Motor neuron (in vitro differentiated cells): ENCODE measurements around the gene SHISA5. TPM values are rescaled to one million over a fixed set of nuclear protein-coding genes. Genes with fewer than 3 reads are reported as not detected.

Source experiments
- ATAC-seq, 8 experiments: fragments of 200-7000 bp; cut with Tn5 transposase; replicated peaks in 6 of 8; 2 replicates each; pipeline ENCODE4 v1.8.0; 2021; ENCODE audit warnings: mild to moderate bottlenecking in 8 of 8, moderate library complexity in 8 of 8
- H3K27ac ChIP-seq, 2 donors: fragments of 250-450 bp; sonication (Bioruptor Pico); 2 replicates each; pipeline ENCODE4 v1.9.0; 2021; ENCODE audit warnings: antibody characterized with exemption in 2 of 2, mild to moderate bottlenecking in 2 of 2, moderate library complexity in 1 of 2
- H3K4me1 ChIP-seq, 2 donors: fragments of 250-450 bp; sonication (Bioruptor Pico); replicated peaks in 1 of 2; 2 replicates each; pipeline ENCODE4 v1.6.1; 2021; ENCODE audit warnings: antibody characterized with exemption in 2 of 2, mild to moderate bottlenecking in 2 of 2, moderate library complexity in 1 of 2
- H3K4me3 ChIP-seq, 5 donors: fragments of 250-450 bp; sonication (Bioruptor Pico); 2 replicates each; pipeline ENCODE4 v1.9.0; 2021; ENCODE audit warnings: antibody characterized with exemption in 5 of 5, mild to moderate bottlenecking in 5 of 5, moderate library complexity in 4 of 5
- WGBS, 10 experiments: fragments of 450-650 bp; shearing (Covaris generic); methylation state at CpG; one replicate each; pipeline ENCODE4 v1.0.0; 2022; 5-methylcytosine and 5-hydroxymethylcytosine counted together
- in situ Hi-C, 9 experiments: fragments of 400-800 bp; cut with MboI; loops; one replicate each; pipeline ENCODE4 v1.15.0; 2021; ENCODE audit warnings: low sequenced_read_pairs in 9 of 9, low pct_unique_long_range_greater_than_20kb in 2 of 9; ENCODE audit not compliant: unreplicated experiment in 9 of 9
- total RNA-seq, 8 experiments: library from RNA; unstranded; fragments of 300-600 nt; gene quantifications; 2 replicates each; pipeline versions ENCODE4 v1.2.3 to v1.2.4, GENCODE V29; 2022

Gene SHISA5
- total RNA-seq, 8 experiments from 2014 or later = 70.4 to 252 (median 93.4) TPM

- peak within 1 kb of the TSS; percentile 62 to 94 (median 77) for H3K4me3 ChIP-seq
- H3K27ac ChIP-seq = peak within 1 kb of the TSS; percentile 78 to 90
- WGBS, 10 experiments = 0 to 1% (median 0%) methylated on average over 2 to 27 of the region's 54 CpGs; no CpG with 5 or more reads in 3 of the 10 experiments
- H3K4me1 ChIP-seq = peaks cover 14 to 16% of the 10 kb centered on the region in 2 donors
- ATAC-seq = peak; percentile 90 to 98 (median 96)
- in situ Hi-C loops = loop anchor here in 7 of 9 experiments (10.0 to 25.0 kb wide), 4 partner anchors 165 to 203 kb away; partner anchors contain the start of gene ZNF589 (in 1 of the 7)
These were observed 64.0 kb downstream of the SHISA5 start, which contains the start of the genes CCDC51 and TMA7 for GRCh38 chr3:48439820-48440589. TSS of gene CCDC51 (minus strand) at chr3:48440119. CDS start at chr3:48435128, 4,991 bp downstream. TSS of gene TMA7 (plus strand) at chr3:48440257. CDS start at chr3:48440297, 40 bp downstream.

GRCh38 chr3:48437812-48438211 lies 66.2 kb downstream of the SHISA5 start:
- in situ Hi-C loops = loop anchor here in 7 of 9 experiments (10.0 to 25.0 kb wide), 4 partner anchors 163 to 201 kb away; partner anchors contain the start of gene ZNF589 (in 1 of the 7)
- 74 to 100% (median 79%) methylated on average over 1 to 4 of the region's 4 CpGs; no CpG with 5 or more reads in 2 of the 10 experiments for WGBS, 10 experiments

GRCh38 chr3:48436855-48437254 lies 67.1 kb downstream of the SHISA5 start:
- H3K27ac ChIP-seq = no peak overlapping the region
- H3K4me3 ChIP-seq = no peak overlapping the region
- in situ Hi-C loops = loop anchor here in 7 of 9 experiments (10.0 to 25.0 kb wide), 4 partner anchors 162 to 200 kb away; partner anchors contain the start of gene ZNF589 (in 1 of the 7)
- peaks cover 14 to 16% of the 10 kb centered on the region in 2 donors for H3K4me1 ChIP-seq
- 71 to 100% (median 88%) methylated on average over 1 to 5 of the region's 7 CpGs; no CpG with 5 or more reads in 3 of the 10 experiments for WGBS, 10 experiments
- no peak for ATAC-seq

More at GRCh38 chr3:48437812-48438211, 66.2 kb downstream of the SHISA5 start:
- Histone ChIP-seq H3K4me1 (peaks cover 14 to 16% of the 10 kb centered on the region in 2 donors), H3K4me3 (no peak overlapping the region), H3K27ac (no peak overlapping the region)
- ATAC-seq = no peak

- H3K4me3 ChIP-seq = no peak overlapping the region
- ATAC-seq = no peak
- H3K4me1 ChIP-seq = peaks cover 11 to 12% of the 10 kb centered on the region in 2 donors
- in situ Hi-C loops = loop anchor here in 7 of 9 experiments (10.0 to 25.0 kb wide), 4 partner anchors 162 to 199 kb away; partner anchors contain the start of gene ZNF589 (in 1 of the 7)
- H3K27ac ChIP-seq = no peak overlapping the region
- WGBS, 10 experiments = 0 to 100% methylated on average over 1 of the region's 1 CpG; no CpG with 5 or more reads in 8 of the 10 experiments
These were observed 67.5 kb downstream of the SHISA5 start for GRCh38 chr3:48436477-48436787.

- H3K4me3 ChIP-seq = no peak overlapping the region
- in situ Hi-C loops = loop anchor here in 7 of 9 experiments (10.0 to 25.0 kb wide), 4 partner anchors 161 to 199 kb away; partner anchors contain the start of gene ZNF589 (in 1 of the 7)
- H3K4me1 ChIP-seq = peaks cover 6 to 7% of the 10 kb centered on the region in 2 donors
- peak; percentile 12 to 51 (median 48) for ATAC-seq
- no peak overlapping the region for H3K27ac ChIP-seq
- 0 to 81% (median 65%) methylated on average over 1 to 6 of the region's 7 CpGs; no CpG with 5 or more reads in 2 of the 10 experiments for WGBS, 10 experiments
These were observed 68.0 kb downstream of the SHISA5 start for GRCh38 chr3:48435774-48436476.

- WGBS, 10 experiments = 0 to 100% (median 70%) methylated on average over 1 to 4 of the region's 4 CpGs; no CpG with 5 or more reads in 2 of the 10 experiments
- no peak overlapping the region for H3K4me3 ChIP-seq
- in situ Hi-C loops = loop anchor here in 7 of 9 experiments (10.0 to 25.0 kb wide), 4 partner anchors 160 to 198 kb away; partner anchors contain the start of gene ZNF589 (in 1 of the 7)
- ATAC-seq = no peak
- peaks cover 7% of the 10 kb centered on the region in 2 donors for H3K4me1 ChIP-seq
- H3K27ac ChIP-seq = no peak overlapping the region
These were observed 68.8 kb downstream of the SHISA5 start for GRCh38 chr3:48435223-48435595.

- peaks cover 9% of the 10 kb centered on the region in 2 donors for H3K4me1 ChIP-seq
- in situ Hi-C loops = loop anchor here in 7 of 9 experiments (10.0 to 25.0 kb wide), 4 partner anchors 160 to 197 kb away; partner anchors contain the start of gene ZNF589 (in 1 of the 7)
- 35 to 100% (median 85%) methylated on average over 1 to 7 of the region's 15 CpGs; no CpG with 5 or more reads in 4 of the 10 experiments for WGBS, 10 experiments
- no peak overlapping the region for H3K27ac ChIP-seq
- no peak overlapping the region for H3K4me3 ChIP-seq
- no peak for ATAC-seq
These were observed 69.3 kb downstream of the SHISA5 start for GRCh38 chr3:48434591-48435222.

GRCh38 chr3:48433472-48434118 lies 70.4 kb downstream of the SHISA5 start:
- in situ Hi-C loops = loop anchor here in 7 of 9 experiments (10.0 to 25.0 kb wide), 4 partner anchors 159 to 196 kb away; partner anchors contain the start of gene ZNF589 (in 1 of the 7)
- peak in 3 of 8 experiments; percentile 51 to 63 (median 61) for ATAC-seq
- WGBS, 10 experiments = 0 to 95% (median 88%) methylated on average over 1 to 8 of the region's 12 CpGs; no CpG with 5 or more reads in 6 of the 10 experiments
- H3K4me3 ChIP-seq = no peak overlapping the region
- H3K4me1 ChIP-seq = peaks cover 4% of the 10 kb centered on the region in 2 donors
- H3K27ac ChIP-seq = no peak overlapping the region

- ATAC-seq = no peak
- WGBS, 10 experiments = 63 to 100% (median 89%) methylated on average over 2 to 10 of the region's 16 CpGs; no CpG with 5 or more reads in 4 of the 10 experiments
- Histone ChIP-seq H3K4me1 (peaks cover 10 to 11% of the 10 kb centered on the region in 2 donors), H3K27ac (no peak overlapping the region), H3K4me3 (no peak overlapping the region)
- in situ Hi-C loops = loop anchor here in 7 of 9 experiments (10.0 to 25.0 kb wide), 4 partner anchors 158 to 195 kb away; partner anchors contain the start of gene ZNF589 (in 1 of the 7)
These were observed 71.3 kb downstream of the SHISA5 start for GRCh38 chr3:48432411-48433371.

GRCh38 chr3:48431224-48432029 lies 72.5 kb downstream of the SHISA5 start:
- in situ Hi-C loops = loop anchor here in 7 of 9 experiments (10.0 to 25.0 kb wide), 4 partner anchors 157 to 194 kb away; partner anchors contain the start of gene ZNF589 (in 1 of the 7)
- Histone ChIP-seq H3K4me3 (no peak overlapping the region), H3K27ac (no peak overlapping the region), H3K4me1 (peaks cover 21 to 24% of the 10 kb centered on the region in 2 donors)
- 93 to 100% (median 100%) methylated on average over 1 to 3 of the region's 8 CpGs; no CpG with 5 or more reads in 7 of the 10 experiments for WGBS, 10 experiments
- no peak for ATAC-seq
